GM11168 (cell line): ENCODE measurements around the gene PPIG.
"Not testable (repeated sequence)": the region's sequence is repeated elsewhere in the genome, so short reads cannot be mapped to it uniquely, and the experiment has no call there.

ENCODE experiments used
- in situ Hi-C: fragments of 300-500 bp; cut with MboI; formaldehyde crosslinking; loops from one replicate; pipeline ENCODE4 v1.12.0; 2022; ENCODE audit warnings: low sequenced_read_pairs; ENCODE audit not compliant: unreplicated experiment

Gene PPIG

DNA sequence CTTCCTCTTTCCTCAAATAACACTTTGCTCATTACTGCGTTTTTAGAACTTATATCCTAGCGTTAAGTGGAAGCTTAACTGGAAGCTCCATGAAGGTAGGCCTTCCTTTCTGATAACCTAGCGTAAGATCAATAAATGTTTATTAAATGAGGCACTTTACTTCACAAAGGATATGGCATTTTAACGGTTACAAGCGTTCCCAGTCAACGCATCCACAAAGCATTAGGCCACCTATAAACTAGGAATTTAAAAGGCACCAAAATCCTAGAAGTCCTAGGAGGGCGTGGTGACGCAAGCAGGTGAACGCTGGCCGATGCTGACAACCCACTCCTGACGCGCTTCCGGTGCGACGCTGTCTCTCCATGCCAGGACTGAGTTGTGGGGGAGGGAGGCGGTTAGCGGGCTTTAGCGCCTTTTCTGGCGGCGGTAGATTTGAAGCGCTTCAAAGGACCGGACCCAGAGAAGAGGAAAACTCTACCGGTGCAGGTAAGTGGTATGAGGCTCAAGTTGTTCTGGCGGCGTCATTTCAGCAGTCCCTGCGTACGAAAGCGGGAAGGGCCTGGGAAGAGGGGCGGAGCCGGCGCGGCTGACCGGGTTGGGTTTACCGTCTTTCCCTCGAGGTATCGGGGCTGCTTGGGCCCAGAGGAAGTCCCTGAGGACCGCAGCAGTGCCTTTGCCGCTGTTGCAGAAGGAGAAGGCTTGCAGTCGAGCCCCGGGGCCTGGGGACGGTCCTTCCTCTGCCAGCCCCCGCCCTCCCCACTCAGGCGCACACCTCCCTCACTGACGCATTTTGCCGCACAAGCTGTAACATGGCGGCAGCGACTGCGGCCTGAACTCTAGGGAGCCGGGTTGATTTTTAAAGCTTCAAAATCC, at the start of gene PPIG:
TSS of gene PPIG (plus strand) at position 347 of the 873 bp plus-strand sequence. CDS start 19,691 bp downstream, outside the sequence.
- in situ Hi-C loops, result no loop called here

DNA sequence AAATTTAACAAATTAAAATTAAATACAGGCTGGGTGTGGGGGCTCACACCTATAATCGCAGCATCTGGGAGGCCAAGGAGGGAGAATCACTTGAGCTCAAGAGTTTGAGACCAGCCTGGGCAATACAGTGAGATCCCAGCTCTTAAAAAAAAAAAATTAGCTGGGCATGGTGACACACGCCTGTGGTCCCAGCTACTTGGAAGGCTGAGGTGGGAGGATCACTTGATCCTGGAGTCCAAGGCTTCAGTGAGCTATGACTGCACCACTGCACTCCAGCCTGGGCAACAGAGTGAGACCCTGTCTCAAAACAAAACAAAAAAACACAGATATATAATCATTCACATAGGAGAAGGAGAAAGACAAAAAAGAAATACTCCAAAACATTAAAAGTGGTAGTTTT, 44.7 kb upstream of the PPIG start:
- in situ Hi-C loops, result not testable (repeated sequence)

DNA sequence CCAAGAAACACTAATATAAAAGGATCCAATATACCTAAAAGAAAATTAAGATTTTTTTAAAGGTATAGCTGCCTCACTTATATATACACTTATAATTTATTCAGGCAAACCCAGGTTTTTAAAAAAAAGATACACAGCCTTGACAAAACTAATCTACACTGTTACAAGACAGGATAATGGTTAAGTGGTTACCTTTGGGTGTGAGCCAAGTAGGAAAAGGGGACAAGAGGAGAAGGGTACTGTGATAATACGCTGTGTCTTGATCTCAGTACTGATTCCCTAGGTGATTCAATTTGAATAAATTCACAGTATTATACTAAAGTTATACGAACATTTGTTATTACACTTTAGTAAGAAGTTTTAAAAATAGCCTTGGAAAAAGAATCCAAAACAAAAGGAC, 44.0 kb upstream of the PPIG start:
- in situ Hi-C loops, result no loop called here

DNA sequence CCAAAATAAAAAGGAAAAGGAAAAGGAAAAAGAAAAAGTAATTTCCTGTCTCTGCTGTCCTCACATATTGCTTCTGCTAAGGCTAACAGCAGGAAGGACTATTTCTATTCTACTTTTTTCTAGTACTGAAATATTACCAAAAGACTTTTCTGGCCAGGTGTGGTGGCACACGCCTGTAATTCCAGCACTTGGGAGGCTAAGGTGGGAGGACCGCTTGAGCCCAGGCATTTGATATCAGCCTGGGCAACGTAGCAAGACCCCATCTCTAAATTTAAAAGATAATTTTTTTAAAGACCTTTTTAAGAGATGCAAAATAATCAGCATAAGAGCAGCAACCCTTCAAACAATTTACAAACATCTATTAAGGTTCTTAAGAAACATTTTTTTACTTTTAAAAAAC, 41.7 kb upstream of the PPIG start:
- in situ Hi-C loops, result no loop called here

DNA sequence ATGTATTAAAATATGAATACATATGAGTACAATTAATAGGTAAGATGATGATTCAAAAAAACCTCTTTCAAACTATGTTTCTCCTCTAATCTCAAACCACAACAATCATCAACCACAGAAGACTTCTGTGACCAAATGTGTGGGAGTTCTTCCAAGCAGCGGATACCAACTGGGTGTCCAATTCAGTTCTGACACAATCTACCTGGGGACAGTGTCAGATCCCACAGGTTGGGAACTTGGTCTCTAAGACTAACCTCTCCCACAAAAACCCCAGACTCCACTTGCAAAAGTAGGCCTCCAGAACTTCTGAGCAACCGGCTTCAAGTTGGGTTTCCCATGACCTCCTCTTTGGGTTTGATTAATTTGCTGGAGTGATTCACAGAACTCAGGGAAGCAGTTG, 37.4 kb upstream of the PPIG start:
- in situ Hi-C loops, result no loop called here

DNA sequence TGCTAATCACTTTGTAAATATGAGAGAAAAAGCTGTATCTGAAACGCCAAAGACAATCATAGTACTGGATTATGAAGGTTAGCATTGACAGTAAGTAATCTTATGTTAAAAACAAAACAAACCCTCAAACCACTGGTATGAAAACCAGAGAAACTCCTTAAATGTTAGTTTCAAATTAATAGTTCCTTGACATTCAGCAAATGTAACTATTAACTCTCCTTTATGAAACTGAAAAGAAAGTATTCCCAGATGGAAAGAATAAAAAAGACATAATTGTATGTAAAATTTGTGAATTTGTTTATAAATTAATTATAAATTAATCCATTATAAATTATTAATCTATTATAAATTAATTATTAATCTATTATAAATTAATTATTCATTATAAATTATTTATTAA, 22.8 kb upstream of the PPIG start:
- in situ Hi-C loops, result no loop called here

DNA sequence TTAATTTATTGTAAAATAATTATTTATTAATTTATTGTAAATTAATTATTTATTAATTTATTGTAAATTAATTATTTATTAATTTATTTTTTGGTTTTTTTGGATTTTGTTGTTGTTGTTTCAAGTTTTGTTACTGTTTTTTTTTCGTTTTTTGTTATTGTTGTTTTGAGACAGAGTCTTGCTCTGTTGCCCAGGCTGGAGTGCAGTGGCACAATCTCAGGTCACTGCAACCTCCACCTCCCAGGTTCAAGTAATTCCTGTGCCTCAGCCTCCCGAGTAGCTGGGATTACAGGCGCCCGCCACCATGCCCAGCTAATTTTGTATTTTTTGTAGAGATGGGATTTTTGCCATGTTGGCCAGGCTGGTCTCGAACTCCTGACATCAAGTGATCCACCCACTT, 22.1 kb upstream of the PPIG start:
- in situ Hi-C loops, result not testable (repeated sequence)

DNA sequence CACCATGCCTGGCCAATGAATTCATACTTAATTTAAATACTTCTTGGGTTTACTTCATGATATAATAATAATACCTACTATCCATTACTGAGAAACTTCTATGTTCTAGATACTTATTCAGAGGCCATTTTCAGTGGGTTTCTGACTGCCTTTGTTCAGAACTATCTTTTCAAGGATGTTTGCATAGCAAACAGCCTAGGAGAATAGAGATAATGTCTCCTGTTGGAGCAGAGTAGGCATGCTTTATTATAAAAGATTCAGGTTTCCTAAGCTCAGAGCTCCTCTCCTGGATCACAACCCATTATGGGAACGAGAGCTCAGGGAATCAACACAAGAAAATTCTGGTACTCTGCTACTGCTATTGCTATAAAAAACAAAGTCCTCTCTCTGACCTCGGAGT, 21.6 kb upstream of the PPIG start:
- in situ Hi-C loops, result no loop called here

DNA sequence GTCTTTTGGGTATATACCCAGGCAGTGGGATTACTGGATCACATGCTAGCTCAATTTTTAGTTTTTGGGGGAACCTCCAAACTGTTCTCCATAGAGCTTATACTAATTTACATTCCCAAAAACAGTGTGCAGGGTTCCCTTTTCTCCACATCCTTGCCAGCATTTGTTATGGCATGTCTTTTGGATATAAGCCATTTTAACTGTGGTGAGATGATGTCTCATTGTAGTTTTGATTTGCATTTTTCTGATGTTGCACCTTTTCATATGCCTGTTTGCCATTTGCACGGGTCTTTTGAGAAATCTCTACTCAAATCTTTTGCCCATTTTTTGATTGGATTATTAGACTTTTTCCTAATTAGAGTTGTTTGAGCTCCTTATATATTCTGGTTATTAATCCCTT, 18.5 kb upstream of the PPIG start:
- in situ Hi-C loops, result no loop called here

DNA sequence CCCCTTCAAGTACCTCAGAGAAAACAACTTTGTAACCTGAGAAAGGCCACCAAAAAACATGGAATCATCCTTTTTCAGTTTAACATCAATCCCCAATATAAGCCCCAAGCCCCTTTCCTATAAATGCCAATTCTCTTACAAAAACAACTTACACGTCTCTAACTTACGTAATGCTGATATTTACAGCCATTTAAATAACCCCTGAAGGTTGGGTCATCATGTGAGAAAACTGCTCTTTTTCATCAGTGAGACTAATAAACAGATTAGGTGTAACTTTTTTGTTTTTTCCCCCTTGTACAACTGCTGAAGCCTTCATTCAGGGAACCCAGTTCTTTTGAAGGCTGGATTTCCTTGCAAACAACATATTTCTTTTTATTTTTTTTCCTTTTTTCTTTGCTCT, 14.2 kb upstream of the PPIG start:
- in situ Hi-C loops, result no loop called here

DNA sequence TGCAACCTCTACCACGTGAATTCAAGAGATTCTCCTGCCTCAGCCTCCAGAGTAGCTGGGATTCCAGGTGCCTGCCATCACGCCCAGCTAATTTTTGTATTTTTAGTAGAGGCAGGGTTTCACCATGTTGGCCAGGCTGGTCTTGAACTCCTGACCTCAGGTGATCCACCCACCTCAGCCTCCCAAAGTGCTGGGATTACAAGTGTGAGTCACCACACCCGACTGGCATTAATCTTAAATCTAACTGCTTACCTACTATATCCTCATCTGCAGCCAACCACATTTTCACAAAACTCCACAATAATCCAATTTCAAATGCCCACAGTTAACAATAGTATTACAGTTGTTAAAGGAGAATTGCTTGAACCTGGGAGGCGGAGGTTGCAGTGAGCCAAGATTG, 13.4 kb upstream of the PPIG start:
- in situ Hi-C loops, result not testable (repeated sequence)

DNA sequence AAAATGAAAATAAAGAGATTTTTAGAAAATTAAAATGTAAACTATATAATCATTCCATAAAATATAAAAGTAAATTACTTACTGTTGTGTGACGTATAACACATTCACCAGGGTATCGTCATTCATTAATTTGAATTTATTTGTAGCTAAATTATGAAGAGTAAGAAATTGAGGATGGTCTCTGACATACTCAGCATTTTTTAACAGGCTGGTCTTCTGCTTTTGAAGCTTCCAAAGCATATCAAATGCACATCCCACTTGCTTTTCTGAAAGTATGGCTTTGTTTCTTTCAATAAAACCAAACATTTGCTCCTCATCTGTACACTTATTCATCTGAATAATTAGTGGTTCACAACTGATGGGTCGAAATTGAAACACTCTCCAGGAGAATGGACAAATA, 12.6 kb upstream of the PPIG start:
- in situ Hi-C loops, result no loop called here

DNA sequence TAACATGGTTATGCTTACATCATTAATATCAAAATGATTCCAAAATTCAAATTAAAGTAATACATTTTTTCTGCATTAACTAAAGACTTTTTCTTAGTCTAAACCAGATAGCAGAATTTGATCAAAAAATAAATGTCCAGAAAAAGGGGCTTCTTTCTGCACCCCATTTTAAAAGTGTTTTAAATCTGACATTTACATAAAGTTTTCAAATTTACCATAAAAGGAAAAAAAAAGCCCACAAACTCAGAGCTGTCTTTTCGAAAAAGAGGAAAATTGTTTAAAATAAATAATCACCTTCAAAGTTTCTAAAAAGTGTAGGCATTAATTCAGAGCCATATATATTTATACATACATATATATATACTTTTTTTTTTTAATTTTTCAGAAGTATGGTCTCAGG, 12.0 kb upstream of the PPIG start:
- in situ Hi-C loops, result no loop called here

DNA sequence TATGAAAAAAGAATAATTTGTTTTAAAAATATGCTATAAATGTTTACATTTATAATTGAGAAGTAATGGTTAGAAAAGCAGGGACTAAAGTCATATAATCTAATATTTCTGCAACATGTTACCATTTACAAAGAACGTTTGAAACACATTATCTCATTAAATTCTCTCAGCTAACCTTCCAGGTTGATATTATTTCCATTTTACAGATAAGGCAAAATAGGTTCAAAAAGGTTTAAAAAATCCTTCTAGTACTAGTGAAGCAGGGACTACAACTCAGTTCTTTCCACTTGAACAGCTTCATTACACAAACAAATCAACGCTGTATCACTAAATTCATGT, 11.4 kb upstream of the PPIG start:
- in situ Hi-C loops, result no loop called here

DNA sequence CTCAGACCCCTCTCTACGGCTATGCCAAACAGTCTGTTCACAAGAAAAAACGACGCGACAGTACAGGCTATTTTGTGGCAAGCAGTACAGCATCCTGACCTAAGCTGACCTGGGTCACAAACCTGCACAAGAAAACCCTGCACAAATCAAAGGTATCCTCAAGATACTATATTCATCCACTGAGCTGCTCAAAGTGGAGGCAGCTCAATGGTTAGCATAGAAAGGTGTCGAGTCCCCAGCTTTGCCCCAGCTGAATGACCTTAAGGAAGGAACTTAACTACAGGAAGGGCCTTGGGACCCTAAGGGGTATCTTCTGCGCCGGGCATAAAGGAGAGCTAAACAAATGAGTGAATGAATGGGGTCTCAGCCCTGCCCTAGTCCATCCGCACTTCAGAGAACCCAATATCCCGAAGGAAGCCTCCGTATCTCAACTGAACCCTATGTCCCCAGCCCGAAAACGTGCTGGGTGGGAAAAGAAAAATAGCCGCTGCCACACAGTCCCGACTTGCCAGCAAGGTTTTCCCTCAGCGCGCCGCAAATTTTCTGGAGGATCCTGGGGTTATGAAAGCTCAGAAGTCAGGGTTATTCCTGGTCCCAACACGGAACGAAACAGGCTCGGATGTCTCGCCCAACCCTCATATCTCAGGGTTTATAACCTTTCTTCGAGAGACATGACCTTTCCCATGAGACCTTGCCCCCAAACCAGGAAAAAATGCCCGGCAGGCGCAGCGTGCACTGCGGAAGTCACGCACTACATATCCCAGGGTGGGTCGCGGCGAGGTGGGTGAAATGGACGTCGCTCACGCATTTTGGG, 10.8 kb upstream of the PPIG start, which contains the start of gene FASTKD1:
TSS of gene FASTKD1 (minus strand) at position 706 of the 814 bp plus-strand sequence. CDS start 1,836 bp downstream, outside the sequence.
- in situ Hi-C loops, result no loop called here

DNA sequence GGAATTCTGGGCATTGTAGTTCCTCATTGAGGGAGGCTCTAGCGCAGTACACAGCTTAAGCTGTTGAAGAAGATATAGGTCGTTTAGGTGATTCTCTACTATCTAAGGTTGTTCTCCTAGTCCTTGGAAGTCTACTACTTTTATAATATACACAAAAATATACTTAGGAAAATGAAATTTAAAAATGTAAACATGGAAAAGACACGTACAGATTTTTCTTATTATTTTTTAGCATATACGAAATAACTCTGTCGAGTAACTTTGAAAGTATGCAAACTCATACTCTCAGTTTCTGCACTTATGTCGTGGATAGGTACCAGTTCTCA, 10.2 kb upstream of the PPIG start:
- in situ Hi-C loops, result no loop called here

DNA sequence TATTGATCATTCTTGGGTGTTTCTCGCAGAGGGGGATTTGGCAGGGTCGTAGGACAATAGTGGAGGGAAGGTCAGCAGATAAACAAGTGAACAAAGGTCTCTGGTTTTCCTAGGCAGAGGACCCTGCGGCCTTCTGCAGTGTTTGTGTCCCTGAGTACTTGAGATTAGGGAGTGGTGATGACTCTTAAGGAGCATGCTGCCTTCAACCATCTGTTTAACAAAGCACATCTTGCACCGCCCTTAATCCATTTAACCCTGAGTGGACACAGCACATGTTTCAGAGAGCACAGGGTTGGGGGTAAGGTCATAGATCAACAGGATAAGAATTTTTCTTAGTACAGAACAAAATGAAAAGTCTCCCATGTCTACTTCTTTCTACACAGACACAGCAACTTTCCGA, 9.6 kb upstream of the PPIG start:
- in situ Hi-C loops, result not testable (repeated sequence)

DNA sequence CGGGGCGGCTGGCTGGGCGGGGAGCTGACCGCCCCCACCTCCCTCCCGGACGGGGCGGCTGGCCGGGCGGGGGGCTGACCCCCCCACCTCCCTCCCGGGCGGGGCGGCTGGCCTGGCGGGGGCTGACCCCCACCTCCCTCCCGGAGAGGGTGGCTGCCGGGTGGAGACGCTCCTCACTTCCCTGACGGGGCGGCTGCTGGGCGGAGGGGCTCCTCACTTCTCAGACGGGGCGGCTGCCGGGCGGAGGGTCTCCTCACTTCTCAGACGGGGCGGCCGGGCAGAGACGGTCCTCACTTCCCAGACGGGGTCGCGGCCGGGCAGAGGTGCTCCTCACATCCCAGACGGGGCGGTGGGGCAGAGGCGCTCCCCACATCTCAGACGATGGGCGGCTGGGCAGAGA, 8.9 kb upstream of the PPIG start:
- in situ Hi-C loops, result not testable (repeated sequence)

DNA sequence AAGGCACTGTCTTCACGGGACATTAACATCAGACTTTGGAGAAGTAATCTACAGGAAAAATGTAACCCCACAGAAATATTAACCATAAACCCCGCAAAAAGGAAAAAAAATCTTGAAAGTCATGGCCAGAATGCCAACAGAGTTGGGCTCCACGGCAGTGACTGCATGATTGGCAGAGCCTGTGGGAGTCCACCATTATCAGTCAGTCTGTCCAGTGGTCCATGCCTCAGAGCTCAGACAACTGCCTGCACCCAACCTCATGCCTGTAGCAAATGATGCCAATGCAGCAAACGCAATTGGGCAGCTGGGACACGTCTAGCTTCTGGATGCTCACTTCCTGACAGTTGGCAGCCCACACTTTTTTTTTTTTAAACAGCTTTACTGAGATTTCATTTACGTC, 5.1 kb upstream of the PPIG start:
- in situ Hi-C loops, result no loop called here

DNA sequence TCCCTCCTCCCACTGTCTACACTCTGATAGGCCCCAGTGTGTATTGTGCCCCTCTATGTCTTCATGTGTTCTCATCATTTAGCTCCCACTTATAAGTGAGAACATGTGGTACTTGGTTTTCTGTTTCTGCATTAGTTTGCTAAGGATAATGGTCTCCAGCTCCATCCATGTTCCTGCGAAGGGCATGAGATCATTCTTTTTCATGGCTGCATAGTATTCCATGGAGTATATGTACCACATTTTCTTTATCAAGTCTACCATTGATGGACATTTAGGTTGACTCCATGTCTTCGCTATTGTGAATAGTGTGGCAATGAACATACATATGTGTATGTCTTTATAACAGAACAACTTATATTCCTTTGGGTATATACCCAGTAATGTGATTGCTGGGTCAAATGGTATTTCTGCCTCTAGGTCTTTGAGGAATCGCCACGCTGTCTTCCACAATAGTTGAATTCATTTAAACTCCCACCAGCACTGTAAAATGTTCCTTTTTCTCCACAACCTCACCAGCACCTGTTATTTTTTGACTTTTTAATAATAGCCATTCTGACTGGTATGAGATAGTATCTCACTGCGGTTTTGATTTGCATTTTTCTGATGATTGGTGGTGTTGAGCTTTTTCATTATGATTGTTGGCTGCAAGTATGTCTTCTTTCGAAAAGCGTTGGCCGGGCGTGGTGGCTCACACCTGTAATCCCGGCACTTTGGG, 1.4 kb upstream of the PPIG start:
- in situ Hi-C loops, result not testable (repeated sequence)

DNA sequence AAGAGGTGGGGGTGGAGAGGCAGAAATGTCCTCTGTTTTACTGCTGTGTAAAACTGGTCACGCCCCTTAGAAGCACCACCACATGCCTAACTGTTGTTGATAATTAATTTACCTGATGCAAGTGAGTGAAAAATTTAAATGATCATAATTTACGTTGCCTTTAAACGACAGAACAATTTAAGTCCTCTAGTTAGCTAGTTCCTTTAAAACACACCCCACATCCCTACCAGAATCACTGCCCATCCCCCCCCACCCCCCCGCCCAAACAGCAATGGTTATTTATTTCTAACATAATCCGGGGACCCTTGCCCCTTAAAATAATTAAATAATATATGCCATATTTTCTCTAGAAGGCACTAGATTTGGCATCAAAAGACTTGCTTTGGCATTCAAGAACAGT, 633 bp upstream of the PPIG start:
- in situ Hi-C loops, result no loop called here
